ENCODE measurements around the gene TNRC6A. TPM values are rescaled to one million over a fixed set of nuclear protein-coding genes. Genes with fewer than 3 reads are reported as not detected.

Gene TNRC6A
- total and polyA plus RNA-seq, 2 of the 13 experiments (the other 11 are each of a cell fraction or from before 2014, with no cell fraction given) = 30.9 to 43.6 TPM

GRCh38 chr16:24694931-24695330, 34.5 kb upstream of the TNRC6A start:
- Histone ChIP-seq H3K4me2 (ENCODE audit: low read depth, low read length) (no peak overlapping the region), H3K9ac (ENCODE audit: insufficient read depth, low read depth, low read length) (no peak overlapping the region), H3K27me3 (ENCODE audit: control insufficient read depth in 1 of 2, insufficient read depth in 2 of 2, low read length in 2 of 2) (peaks cover 0 to 8% of the 10 kb centered on the region in 2 experiments; a peak in 1 of 5 replicates), H4K20me1 (ENCODE audit: insufficient read depth, low read length) (no peaks in the 10 kb centered on the region), H3K4me3 (replicated peaks in 1 of 3; ENCODE audit: insufficient read depth in 1 of 3, low read depth in 2 of 3, low read length in 3 of 3) (no peak overlapping the region), H3K79me2 (ENCODE audit: insufficient read depth, low read length) (no peaks in the 10 kb centered on the region), H2AFZ (ENCODE audit: low read length) (no peak overlapping the region), H3K36me3 (replicated peaks in 1 of 2; ENCODE audit: control insufficient read depth in 1 of 2, insufficient read depth in 2 of 2, low read length in 2 of 2) (no peaks in the 10 kb centered on the region), H3K9me3 (ENCODE audit: low read length) (no peaks in the 10 kb centered on the region), H3K4me1 (ENCODE audit: insufficient read depth, low read length) (peaks cover 8% of the 10 kb centered on the region; the same call in 1 of the 2 replicates), H3K27ac (ENCODE audit: extremely low read length, insufficient read depth, low read length) (no peak overlapping the region)
- ATAC-seq (peak; percentile 26; the same call in 1 of the 3 replicates), FAIRE-seq (no peak), DNase-seq (ENCODE audit: low spot score) (no peak)
- intact Hi-C loops (cut with micrococcal nuclease; ENCODE audit: unreplicated experiment) (no loop called here), in situ Hi-C loops (cut with HindIII; ENCODE audit: extremely low pct_ligation_motif_present, low pct_unique_long_range_greater_than_20kb) (no loop called here)
- POLR2A ChIA-PET = no interaction called here
- BruUV-seq (replicated peaks) = no TSS peak
- 26% methylated on average over 5 of the region's 5 CpGs for WGBS (ENCODE audit: low lambda C conversion rate)
- CTCF ChIA-PET (ENCODE audit: low intra/inter-chr PET ratio, low total read pairs) = no interaction called here
- TF ChIP-seq ZNF550 (CRISPR knock-in tag; IDR thresholded peaks at IDR 0.05; ENCODE audit: borderline replicate concordance) (no peak), FLYWCH1 (CRISPR knock-in tag; IDR thresholded peaks at IDR 0.05) (no peak), ZNF703 (CRISPR knock-in tag; IDR thresholded peaks at IDR 0.05; ENCODE audit: borderline replicate concordance) (no peak), GMEB1 (CRISPR knock-in tag; IDR thresholded peaks at IDR 0.05; ENCODE audit: borderline replicate concordance) (no peak), ZNF121 (CRISPR knock-in tag; IDR thresholded peaks at IDR 0.05) (0 out of 2 replicates have a peak, but pooled peaks have one; percentile 4)

- DNase-seq (ENCODE audit: low spot score) (no peak), ATAC-seq (no peak), FAIRE-seq (no peak)
- Histone ChIP-seq H3K79me2 (ENCODE audit: insufficient read depth, low read length) (no peaks in the 10 kb centered on the region), H3K36me3 (replicated peaks in 1 of 2; ENCODE audit: control insufficient read depth in 1 of 2, insufficient read depth in 2 of 2, low read length in 2 of 2) (no peaks in the 10 kb centered on the region), H2AFZ (ENCODE audit: low read length) (no peak overlapping the region), H3K4me3 (replicated peaks in 1 of 3; ENCODE audit: insufficient read depth in 1 of 3, low read depth in 2 of 3, low read length in 3 of 3) (no peak overlapping the region), H3K9ac (ENCODE audit: insufficient read depth, low read depth, low read length) (no peak overlapping the region), H4K20me1 (ENCODE audit: insufficient read depth, low read length) (no peaks in the 10 kb centered on the region), H3K9me3 (ENCODE audit: low read length) (no peaks in the 10 kb centered on the region), H3K4me2 (ENCODE audit: low read depth, low read length) (no peak overlapping the region), H3K27ac (ENCODE audit: extremely low read length, insufficient read depth, low read length) (no peak overlapping the region), H3K27me3 (ENCODE audit: control insufficient read depth in 1 of 2, insufficient read depth in 2 of 2, low read length in 2 of 2) (peaks cover 0 to 8% of the 10 kb centered on the region in 2 experiments; a peak in 1 of 5 replicates), H3K4me1 (ENCODE audit: insufficient read depth, low read length) (peaks cover 22% of the 10 kb centered on the region)
- no TSS peak for BruUV-seq (replicated peaks)
- no peak for TF ChIP-seq ZNF205 (CRISPR knock-in tag; IDR thresholded peaks at IDR 0.05)
- TF ChIP-seq PCBP2 (optimal IDR thresholded peaks at IDR 0.05; ENCODE audit: low read depth, low read length, poor library complexity, severe bottlenecking) = peak; percentile 52
- in situ Hi-C loops (cut with HindIII; ENCODE audit: extremely low pct_ligation_motif_present, low pct_unique_long_range_greater_than_20kb) (no loop called here), intact Hi-C loops (cut with micrococcal nuclease; ENCODE audit: unreplicated experiment) (no loop called here)
- ChIA-PET POLR2A (no interaction called here), CTCF (ENCODE audit: low intra/inter-chr PET ratio, low total read pairs) (no interaction called here)
- 47% methylated on average over 5 of the region's 5 CpGs for WGBS (ENCODE audit: low lambda C conversion rate)
These were observed 32.8 kb upstream of the TNRC6A start for GRCh38 chr16:24696699-24697098.
